D721Med (cell line): ENCODE results near the gene RASGEF1B.

Source experiments
- DNase-seq: peaks from one replicate; pipeline ENCODE4 v3.0.0; 2011; ENCODE audit warnings: low spot score; ENCODE audit not compliant: insufficient read length
- FAIRE-seq: peaks from 2 replicates; lab custom pipeline; 2011; peaks lifted over from hg19 to GRCh38; lab: Jason Lieb, UNC
- CTCF ChIP-seq: IDR thresholded peaks from 2 replicates; pipeline ENCODE4 v1.5.1; 2012; ENCODE audit warnings: mild to moderate bottlenecking, control low read depth; ENCODE audit not compliant: insufficient read depth; ENCODE audit errors: missing control alignments

Gene RASGEF1B

GRCh38 chr4:81512001-81512756 is 40.5 kb upstream of the RASGEF1B start:
- FAIRE-seq (peak; percentile 32), DNase-seq (no peak)
- TF ChIP-seq CTCF, result no peak

DNA sequence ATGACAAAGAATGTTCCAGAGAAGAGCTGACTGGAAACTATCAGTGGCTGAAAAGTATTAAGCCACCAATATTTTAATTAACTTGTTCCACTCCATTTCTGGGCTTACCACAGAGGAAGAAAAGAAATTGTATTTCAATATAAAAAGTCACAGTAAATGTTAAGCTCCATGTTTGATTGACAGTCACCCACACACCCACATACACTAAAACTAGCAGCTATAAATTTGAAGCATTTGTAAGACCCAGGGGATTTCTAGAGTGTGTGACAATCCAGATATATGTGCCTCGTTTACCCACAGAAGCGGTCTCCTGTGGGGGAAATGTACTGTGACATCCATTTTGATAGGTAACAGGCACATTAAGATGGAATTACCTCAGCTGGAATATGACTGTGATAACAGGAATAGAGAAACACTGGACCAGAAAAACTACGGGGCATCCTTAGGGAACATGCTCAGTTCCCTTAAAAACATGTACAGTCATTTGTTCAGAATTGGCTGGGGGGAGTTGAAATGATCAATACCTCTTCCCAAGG is 39.0 kb upstream of the RASGEF1B start:
- no peak for TF ChIP-seq CTCF
- FAIRE-seq, result no peak

GRCh38 chr4:81509822-81510221 is 38.1 kb upstream of the RASGEF1B start:
- no peak for TF ChIP-seq CTCF
- DNase-seq (no peak), FAIRE-seq (no peak)

More for the DNA sequence above, 39.0 kb upstream of the RASGEF1B start:
- no peak for DNase-seq

DNA sequence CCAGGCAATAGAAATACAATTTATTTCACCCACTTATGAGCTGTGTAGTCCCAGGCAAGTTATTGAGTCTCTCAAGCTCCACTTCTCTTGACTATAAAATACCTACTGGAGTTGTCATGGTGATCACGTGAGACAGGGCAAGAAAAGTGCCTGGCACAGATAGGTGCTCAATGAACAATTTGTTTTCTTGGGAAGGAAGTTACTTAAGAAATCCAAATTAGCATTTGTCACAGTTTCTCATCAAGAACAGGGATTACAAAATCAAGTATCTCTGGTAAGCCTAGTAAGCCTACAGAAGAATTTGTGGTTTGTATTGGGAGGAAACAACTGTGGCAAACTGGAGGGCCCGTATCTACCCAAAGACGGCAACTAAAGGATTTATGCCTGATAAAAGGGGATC is 37.5 kb upstream of the RASGEF1B start:
- TF ChIP-seq CTCF, result no peak
- DNase-seq (no peak), FAIRE-seq (no peak)

GRCh38 chr4:81508411-81509185 is 36.9 kb upstream of the RASGEF1B start:
- TF ChIP-seq CTCF, result no peak
- no peak for DNase-seq
- no peak for FAIRE-seq

GRCh38 chr4:81507530-81507929 is 35.8 kb upstream of the RASGEF1B start:
- DNase-seq (no peak), FAIRE-seq (no peak)
- TF ChIP-seq CTCF, result no peak
